ENCODE results near the gene TMEM88. TPM values are rescaled to one million over a fixed set of nuclear protein-coding genes. Genes with fewer than 3 reads are reported as not detected.

The TMEM88 gene
- total RNA-seq, 1 donor from 2014 or later: 13.8 TPM

DNA sequence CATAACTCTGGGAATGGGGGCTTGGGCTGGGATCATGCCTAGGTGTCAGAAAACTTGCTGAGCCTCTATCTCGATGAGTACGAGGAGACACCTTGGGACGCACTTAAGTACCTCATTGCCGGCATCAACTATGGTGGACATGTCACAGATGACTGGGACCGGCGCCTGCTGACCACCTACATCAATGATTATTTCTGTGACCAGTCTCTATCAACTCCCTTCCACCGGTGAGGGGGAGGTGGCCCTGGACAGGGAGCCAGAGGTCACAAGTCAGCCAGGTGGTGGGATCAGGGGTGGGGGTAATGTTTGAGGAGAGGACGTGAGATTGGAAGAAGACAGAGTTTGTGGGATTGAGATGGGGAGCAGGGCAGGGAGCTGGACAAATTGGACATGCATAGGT is 24.2 kb upstream of the TMEM88 start:
- H3K27me3 ChIP-seq: peaks cover 71% of the 10 kb centered on the region

DNA sequence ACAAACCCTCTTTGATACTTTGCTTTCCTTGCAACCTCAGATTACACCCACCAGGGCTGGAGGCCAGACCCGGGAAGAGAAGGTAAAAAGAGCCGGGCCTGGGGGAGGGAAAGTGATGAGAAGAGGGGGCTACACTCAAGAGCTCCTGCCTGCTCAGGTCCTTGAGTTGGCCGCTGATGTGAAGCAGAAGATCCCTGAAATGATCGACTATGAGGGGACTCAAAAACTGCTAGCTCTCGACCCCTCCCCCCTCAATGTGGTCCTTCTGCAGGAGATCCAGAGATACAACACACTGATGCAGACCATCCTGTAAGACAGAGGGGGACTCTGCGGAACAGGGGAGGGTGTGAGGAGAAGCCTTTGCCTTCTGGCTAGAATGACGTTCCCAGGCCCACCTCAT is 23.6 kb upstream of the TMEM88 start:
- H3K27me3 ChIP-seq: peaks cover 65% of the 10 kb centered on the region
- H3F3A ChIP-seq (ENCODE audit: low read depth): peaks cover 18% of the 10 kb centered on the region
- no peak overlapping the region for H3K27ac ChIP-seq
- Mint-ChIP-seq H3K27me3 (ENCODE audit: insufficient read depth, low read depth) (peaks cover 7% of the 10 kb centered on the region), H3K4me3 (no peak overlapping the region), H3K36me3 (no peaks in the 10 kb centered on the region), H3K9me3 (no peaks in the 10 kb centered on the region), H3K4me1 (peaks cover 12% of the 10 kb centered on the region), H3K27ac (no peak overlapping the region)
- TF ChIP-seq EZH2phosphoT487 (IDR thresholded peaks at IDR 0.05) (no peak), CTCF (IDR thresholded peaks at IDR 0.05) (no peak), EZH2 (IDR thresholded peaks at IDR 0.05) (no peak)
- H3K4me3 ChIP-seq: no peak overlapping the region
- DNase-seq (ENCODE audit: low spot score): no peak
- H3K4me1 ChIP-seq: peaks cover 5% of the 10 kb centered on the region
- H3K9ac ChIP-seq: no peak overlapping the region
- no peaks in the 10 kb centered on the region for H3K36me3 ChIP-seq
- no peak overlapping the region for H2AFZ ChIP-seq (replicated peaks)
- H4K20me1 ChIP-seq (ENCODE audit: low read depth): peaks cover 6% of the 10 kb centered on the region
- H3K79me2 ChIP-seq (ENCODE audit: low read depth): no peaks in the 10 kb centered on the region
- H3K9me3 ChIP-seq (ENCODE audit: low read depth): no peaks in the 10 kb centered on the region
- no peak overlapping the region for H3K4me2 ChIP-seq

More for the DNA sequence above, 24.2 kb upstream of the TMEM88 start:
- Histone ChIP-seq H4K20me1 (ENCODE audit: low read depth) (peaks cover 6% of the 10 kb centered on the region), H3K27ac (no peak overlapping the region), H3K9ac (no peak overlapping the region), H3K4me2 (no peak overlapping the region), H3K4me1 (peaks cover 5% of the 10 kb centered on the region), H3F3A (ENCODE audit: low read depth) (peaks cover 12% of the 10 kb centered on the region), H3K4me3 (no peak overlapping the region), H3K79me2 (ENCODE audit: low read depth) (no peaks in the 10 kb centered on the region), H3K9me3 (ENCODE audit: low read depth) (no peaks in the 10 kb centered on the region), H3K36me3 (no peaks in the 10 kb centered on the region), H2AFZ (replicated peaks) (no peak overlapping the region)
- peaks cover 13% of the 10 kb centered on the region for H3K4me1 Mint-ChIP-seq
- TF ChIP-seq CTCF (IDR thresholded peaks at IDR 0.05): no peak
- TF ChIP-seq EZH2phosphoT487 (IDR thresholded peaks at IDR 0.05): no peak
- no peak for TF ChIP-seq EZH2 (IDR thresholded peaks at IDR 0.05)
- peaks cover 7% of the 10 kb centered on the region for H3K27me3 Mint-ChIP-seq (ENCODE audit: insufficient read depth, low read depth)
- no peaks in the 10 kb centered on the region for H3K36me3 Mint-ChIP-seq
- no peaks in the 10 kb centered on the region for H3K9me3 Mint-ChIP-seq
- no peak for DNase-seq (ENCODE audit: low spot score)
- no peak overlapping the region for H3K4me3 Mint-ChIP-seq
- H3K27ac Mint-ChIP-seq: no peak overlapping the region

DNA sequence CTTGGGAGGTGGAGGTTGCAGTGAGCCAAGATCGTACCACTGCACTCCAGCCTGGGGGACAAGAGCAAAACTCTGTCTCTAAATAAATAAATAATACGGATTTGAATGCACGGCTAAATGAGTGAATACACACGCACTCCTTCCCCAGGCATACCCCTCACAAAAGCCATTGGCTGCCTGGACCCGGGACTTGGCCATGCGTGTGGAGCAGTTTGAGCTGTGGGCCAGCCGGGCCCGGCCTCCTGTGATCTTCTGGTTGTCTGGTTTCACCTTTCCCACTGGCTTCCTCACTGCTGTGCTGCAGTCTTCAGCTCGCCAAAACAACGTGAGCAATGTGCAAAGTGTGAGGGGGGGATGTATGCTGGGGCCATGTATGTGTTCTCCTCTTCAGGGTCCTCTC is 22.4 kb upstream of the TMEM88 start:
- no peaks in the 10 kb centered on the region for H3K9me3 ChIP-seq (ENCODE audit: low read depth)
- DNase-seq (ENCODE audit: low spot score): no peak
- no peak overlapping the region for H3K9ac ChIP-seq
- no peak overlapping the region for H3K4me2 ChIP-seq
- no peak overlapping the region for H3K27ac Mint-ChIP-seq
- H2AFZ ChIP-seq (replicated peaks): no peak overlapping the region
- no peak overlapping the region for H3K4me3 ChIP-seq
- peaks cover 7% of the 10 kb centered on the region for H3K27me3 Mint-ChIP-seq (ENCODE audit: insufficient read depth, low read depth)
- H3K36me3 ChIP-seq: no peaks in the 10 kb centered on the region
- H3K9me3 Mint-ChIP-seq: no peaks in the 10 kb centered on the region
- peaks cover 27% of the 10 kb centered on the region for H3F3A ChIP-seq (ENCODE audit: low read depth)
- H3K36me3 Mint-ChIP-seq: no peaks in the 10 kb centered on the region
- H3K4me1 ChIP-seq: peaks cover 9% of the 10 kb centered on the region
- H3K27me3 ChIP-seq: peaks cover 55% of the 10 kb centered on the region
- peaks cover 19% of the 10 kb centered on the region for H3K4me1 Mint-ChIP-seq
- no peak overlapping the region for H3K27ac ChIP-seq
- H3K79me2 ChIP-seq (ENCODE audit: low read depth): peaks cover under 1% of the 10 kb centered on the region
- TF ChIP-seq EZH2phosphoT487 (IDR thresholded peaks at IDR 0.05): no peak
- no peak for TF ChIP-seq CTCF (IDR thresholded peaks at IDR 0.05)
- TF ChIP-seq EZH2 (IDR thresholded peaks at IDR 0.05): no peak
- peaks cover 6% of the 10 kb centered on the region for H4K20me1 ChIP-seq (ENCODE audit: low read depth)
- H3K4me3 Mint-ChIP-seq: peak overlapping the region; percentile 94

Measured in neural progenitor cell (in vitro differentiated cells).